Right atrium auricular region (tissue), 2 donors: ENCODE data around the gene UTP18. TPM values are rescaled to one million over a fixed set of nuclear protein-coding genes. Genes with fewer than 3 reads are reported as not detected.

Experiments
- DNase-seq: peaks from one replicate; pipeline ENCODE4 v3.0.0-alpha.2; 2019; ENCODE audit warnings: low spot score
- H3K27ac ChIP-seq, 2 donors: fragments of 200-600 bp; sonication (generic); 1 replicate in 1 of 2; 2 replicates in 1 of 2; pipeline ENCODE4 v1.5.1; 2016 to 2019
- H3K27me3 ChIP-seq, 2 donors: fragments of 200-600 bp; sonication (generic); one replicate each; pipeline versions ENCODE4 v1.5.1 to v1.6.0; 2017 to 2019
- H3K36me3 ChIP-seq: fragments of 200-600 bp; sonication (generic); one replicate; pipeline ENCODE4 v1.5.1; 2016
- H3K4me1 ChIP-seq, 2 donors: fragments of 200-600 bp; sonication (generic); one replicate each; pipeline versions ENCODE4 v1.5.1 to v1.6.0; 2017 to 2019
- H3K4me3 ChIP-seq, 2 donors: fragments of 200-600 bp; sonication (generic); 1 replicate in 1 of 2; 2 replicates in 1 of 2; pipeline ENCODE4 v1.5.1; 2017 to 2019; ENCODE audit warnings: mild to moderate bottlenecking in 1 of 2, moderate library complexity in 1 of 2
- H3K9me3 ChIP-seq, 2 donors: fragments of 200-600 bp; sonication (generic); one replicate each; pipeline ENCODE4 v1.5.1; 2019
- total RNA-seq, 2 donors: library from RNA; depleted of rRNA; stranded (reverse); fragments of >200 nt; gene quantifications; one replicate each; pipeline ENCODE4 v1.1.0, GENCODE V29; 2016
- TF ChIP-seq, protein P1 (sequence below), 2 donors: fragments of 200-600 bp; sonication (generic); IDR thresholded peaks; one replicate each; pipeline ENCODE4 v1.5.1; 2019; ENCODE audit warnings: antibody characterized with exemption in 2 of 2

Gene UTP18
- total RNA-seq, 2 donors from 2014 or later = 5.2 to 15.1 TPM

DNA sequence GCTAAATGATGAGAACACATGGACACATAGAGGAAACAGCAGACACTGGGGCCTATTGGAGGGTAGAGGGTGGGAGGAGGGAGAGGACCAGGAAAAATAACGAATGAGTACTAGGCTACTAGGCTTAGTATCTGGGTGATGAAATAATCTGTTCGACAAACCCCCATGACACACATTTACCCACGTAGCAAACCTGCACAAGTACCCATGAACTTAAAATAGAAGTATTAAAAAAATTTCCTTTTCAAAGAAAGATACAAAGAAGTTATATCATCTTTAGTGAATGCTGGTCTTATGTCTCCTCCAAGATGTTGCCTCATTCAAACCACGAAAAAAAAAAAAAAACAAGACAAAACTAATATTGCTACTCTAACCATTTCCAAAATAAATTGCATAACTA, 32.2 kb upstream of the UTP18 start:
- no peak overlapping the region for H3K4me3 ChIP-seq
- DNase-seq = no peak

DNA sequence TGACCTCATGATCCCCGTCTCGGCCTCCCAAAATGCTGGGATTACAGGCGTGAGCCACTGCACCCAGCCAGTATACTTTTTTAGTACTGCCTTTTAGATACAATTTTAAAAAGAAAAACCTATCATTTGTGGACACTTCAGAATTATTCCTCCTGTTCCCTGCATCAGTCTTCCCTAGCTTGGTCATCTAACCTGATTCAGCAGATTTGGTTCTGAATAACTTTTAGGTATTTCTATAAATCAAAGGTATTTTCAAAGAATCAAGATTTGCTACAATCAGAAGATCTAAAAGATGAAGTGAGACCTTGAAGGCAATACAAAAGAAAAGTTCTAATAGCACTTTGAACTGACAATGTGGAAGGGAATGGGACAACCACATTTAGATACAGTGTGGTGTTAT, 30.5 kb upstream of the UTP18 start:
- Histone ChIP-seq H3K4me3 (no peak overlapping the region), H3K27me3 (no peaks in the 10 kb centered on the region), H3K9me3 (no peaks in the 10 kb centered on the region), H3K27ac (no peak overlapping the region), H3K4me1 (peaks cover 0 to 7% of the 10 kb centered on the region in 2 donors), H3K36me3 (no peaks in the 10 kb centered on the region)
- no peak for DNase-seq
- TF ChIP-seq, protein P1, sequence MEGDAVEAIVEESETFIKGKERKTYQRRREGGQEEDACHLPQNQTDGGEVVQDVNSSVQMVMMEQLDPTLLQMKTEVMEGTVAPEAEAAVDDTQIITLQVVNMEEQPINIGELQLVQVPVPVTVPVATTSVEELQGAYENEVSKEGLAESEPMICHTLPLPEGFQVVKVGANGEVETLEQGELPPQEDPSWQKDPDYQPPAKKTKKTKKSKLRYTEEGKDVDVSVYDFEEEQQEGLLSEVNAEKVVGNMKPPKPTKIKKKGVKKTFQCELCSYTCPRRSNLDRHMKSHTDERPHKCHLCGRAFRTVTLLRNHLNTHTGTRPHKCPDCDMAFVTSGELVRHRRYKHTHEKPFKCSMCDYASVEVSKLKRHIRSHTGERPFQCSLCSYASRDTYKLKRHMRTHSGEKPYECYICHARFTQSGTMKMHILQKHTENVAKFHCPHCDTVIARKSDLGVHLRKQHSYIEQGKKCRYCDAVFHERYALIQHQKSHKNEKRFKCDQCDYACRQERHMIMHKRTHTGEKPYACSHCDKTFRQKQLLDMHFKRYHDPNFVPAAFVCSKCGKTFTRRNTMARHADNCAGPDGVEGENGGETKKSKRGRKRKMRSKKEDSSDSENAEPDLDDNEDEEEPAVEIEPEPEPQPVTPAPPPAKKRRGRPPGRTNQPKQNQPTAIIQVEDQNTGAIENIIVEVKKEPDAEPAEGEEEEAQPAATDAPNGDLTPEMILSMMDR (IDR thresholded peaks at IDR 0.05) = no peak

More for the DNA sequence above, 32.2 kb upstream of the UTP18 start:
- Histone ChIP-seq H3K9me3 (no peaks in the 10 kb centered on the region), H3K27ac (no peak overlapping the region), H3K4me1 (peaks cover 0 to 18% of the 10 kb centered on the region in 2 donors), H3K27me3 (no peaks in the 10 kb centered on the region), H3K36me3 (no peaks in the 10 kb centered on the region)
- TF ChIP-seq, protein P1 (IDR thresholded peaks at IDR 0.05) = no peak

DNA sequence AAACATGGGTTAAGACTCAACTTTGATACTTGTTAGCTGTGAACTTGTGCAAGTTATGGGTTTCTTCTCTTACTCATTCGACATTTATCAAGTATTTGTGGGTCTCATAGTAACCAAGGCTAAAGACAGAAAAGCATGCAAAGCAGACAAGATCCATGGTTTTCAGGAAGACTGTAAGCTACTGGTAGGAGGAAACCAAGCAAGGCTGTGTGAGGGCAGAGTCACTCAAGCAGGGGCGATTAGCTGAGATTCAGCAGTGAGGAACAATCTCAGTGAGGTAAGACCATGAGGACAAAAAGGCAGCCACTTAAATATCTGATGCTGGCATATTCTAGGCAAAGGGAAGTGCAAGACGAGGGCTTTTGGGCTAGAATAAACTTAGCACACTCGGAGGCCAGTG, 30.0 kb upstream of the UTP18 start:
- no peaks in the 10 kb centered on the region for H3K9me3 ChIP-seq
- DNase-seq = no peak
- TF ChIP-seq, protein P1 (IDR thresholded peaks at IDR 0.05) = no peak
- no peaks in the 10 kb centered on the region for H3K27me3 ChIP-seq
- no peak overlapping the region for H3K4me3 ChIP-seq
- H3K4me1 ChIP-seq = peaks cover 0 to 3% of the 10 kb centered on the region in 2 donors
- no peaks in the 10 kb centered on the region for H3K36me3 ChIP-seq
- H3K27ac ChIP-seq = no peak overlapping the region

DNA sequence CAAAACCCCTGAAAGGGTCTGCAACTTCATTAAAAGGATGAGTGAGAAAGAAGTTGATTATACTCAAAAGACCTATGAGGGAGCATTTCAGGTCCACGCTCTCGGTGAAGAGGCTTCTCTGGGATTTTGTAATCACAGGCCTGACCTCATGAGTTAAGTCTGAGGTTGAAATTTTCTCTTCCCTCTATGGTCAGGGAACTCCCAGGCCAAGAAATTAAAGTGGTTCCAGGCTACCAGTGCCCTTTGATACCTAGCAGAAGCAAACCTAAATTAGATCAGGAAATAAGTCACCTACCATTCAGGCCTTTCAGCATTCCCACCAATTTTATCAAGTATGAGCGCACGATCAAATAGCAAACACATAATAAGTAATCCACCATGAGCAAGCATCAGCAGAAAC, 28.3 kb upstream of the UTP18 start:
- Histone ChIP-seq H3K4me1 (no peaks in the 10 kb centered on the region), H3K4me3 (no peak overlapping the region), H3K9me3 (no peaks in the 10 kb centered on the region), H3K27ac (no peak overlapping the region), H3K27me3 (no peaks in the 10 kb centered on the region), H3K36me3 (no peaks in the 10 kb centered on the region)
- DNase-seq = no peak
- TF ChIP-seq, protein P1 (IDR thresholded peaks at IDR 0.05) = no peak

DNA sequence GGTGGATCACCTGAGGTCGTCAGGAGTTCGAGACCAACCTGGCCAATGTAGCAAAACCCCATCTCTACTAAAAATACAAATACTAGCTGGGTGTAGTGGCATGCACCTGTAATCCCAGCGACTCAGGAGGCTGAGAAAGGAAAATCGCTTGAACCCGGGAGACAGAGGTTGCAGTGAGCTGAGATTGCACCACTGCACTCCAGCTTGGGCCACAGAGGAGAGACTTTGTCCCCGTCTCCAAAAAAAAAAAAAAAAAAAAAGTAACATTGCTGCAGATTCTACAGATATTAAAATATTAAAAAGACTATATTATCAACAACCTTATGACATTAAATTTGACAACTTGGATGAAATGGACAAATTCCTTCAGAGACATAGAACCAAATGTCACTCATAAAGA, 26.2 kb upstream of the UTP18 start:
- Histone ChIP-seq H3K9me3 (no peaks in the 10 kb centered on the region), H3K4me1 (no peaks in the 10 kb centered on the region)

More for the DNA sequence above, 26.2 kb upstream of the UTP18 start:
- TF ChIP-seq, protein P1 (IDR thresholded peaks at IDR 0.05) = no peak
- H3K4me3 ChIP-seq = no peak overlapping the region
- no peaks in the 10 kb centered on the region for H3K27me3 ChIP-seq
- no peak for DNase-seq
- H3K36me3 ChIP-seq = no peaks in the 10 kb centered on the region
- H3K27ac ChIP-seq = no peak overlapping the region
